Stimulated activated CD8-positive, alpha-beta memory T cell treated with anti-CD3 and anti-CD28 coated beads, Interleukin-2, amount 100 ng/mL, for 1 hour (primary cell): ENCODE measurements around the gene DENND4C.
"Not testable (repeated sequence)": the region's sequence is repeated elsewhere in the genome, so short reads cannot be mapped to it uniquely, and the experiment has no call there.

Source experiments
- DNase-seq, 2 donors: peaks; one replicate each; pipeline ENCODE4 v3.0.0-alpha.2; 2020; ENCODE audit warnings: low read depth in 2 of 2

Gene DENND4C

GRCh38 chr9:19230355-19231125, at the start of gene DENND4C:
TSS of gene DENND4C (plus strand) at chr9:19230693. CDS start at chr9:19276175, 45,482 bp downstream.
- DNase-seq: peak; percentile 52 to 70

- DNase-seq: no peak
These were observed 49.5 kb upstream of the DENND4C start for GRCh38 chr9:19180991-19181390.

- no peak for DNase-seq
These were observed 48.9 kb upstream of the DENND4C start for GRCh38 chr9:19181561-19181960.

GRCh38 chr9:19184144-19184917, 46.2 kb upstream of the DENND4C start:
- peak; percentile 58 to 59 for DNase-seq

GRCh38 chr9:19185191-19185590, 45.3 kb upstream of the DENND4C start:
- no peak for DNase-seq

- no peak for DNase-seq
These were observed 44.3 kb upstream of the DENND4C start for GRCh38 chr9:19186232-19186631.

- no peak for DNase-seq
These were observed 41.7 kb upstream of the DENND4C start for GRCh38 chr9:19188771-19189170.

GRCh38 chr9:19192202-19193028, 38.1 kb upstream of the DENND4C start:
- no peak for DNase-seq

GRCh38 chr9:19193029-19193324, 37.5 kb upstream of the DENND4C start:
- DNase-seq: no peak

- DNase-seq: not testable (repeated sequence)
These were observed 37.0 kb upstream of the DENND4C start for GRCh38 chr9:19193358-19193973.

- no peak for DNase-seq
These were observed 32.1 kb upstream of the DENND4C start for GRCh38 chr9:19198406-19198805.

- DNase-seq: no peak
These were observed 31.5 kb upstream of the DENND4C start for GRCh38 chr9:19199012-19199411.

- DNase-seq: no peak
These were observed 30.3 kb upstream of the DENND4C start for GRCh38 chr9:19200229-19200628.

GRCh38 chr9:19201899-19202891, 28.3 kb upstream of the DENND4C start:
- DNase-seq: no peak

GRCh38 chr9:19203058-19203457, 27.4 kb upstream of the DENND4C start:
- DNase-seq: no peak

- DNase-seq: no peak
These were observed 21.8 kb upstream of the DENND4C start for GRCh38 chr9:19208653-19209052.

- DNase-seq: no peak
These were observed 21.3 kb upstream of the DENND4C start for GRCh38 chr9:19209188-19209587.

GRCh38 chr9:19213823-19214222, 16.7 kb upstream of the DENND4C start:
- no peak for DNase-seq

GRCh38 chr9:19216466-19216865, 14.0 kb upstream of the DENND4C start:
- no peak for DNase-seq

GRCh38 chr9:19221326-19221725, 9.2 kb upstream of the DENND4C start:
- DNase-seq: no peak

- no peak for DNase-seq
These were observed 6.8 kb upstream of the DENND4C start for GRCh38 chr9:19223724-19224123.
